GM13977 (cell line): ENCODE results near the gene PER2.

ENCODE experiments used
- DNase-seq: peaks from one replicate; pipeline ENCODE4 v3.0.0; 2012; ENCODE audit warnings: low spot score
- CTCF ChIP-seq: IDR thresholded peaks from 2 replicates; pipeline ENCODE4 v1.5.1; 2012; ENCODE audit warnings: mild to moderate bottlenecking, control low read depth; ENCODE audit not compliant: insufficient read depth; ENCODE audit errors: extremely low read depth, missing control alignments
- in situ Hi-C: fragments of 300-500 bp; cut with MboI; formaldehyde crosslinking; loops from one replicate; pipeline ENCODE4 v1.12.0; 2022; ENCODE audit warnings: low sequenced_read_pairs, low pct_unique_long_range_greater_than_20kb, mixed read lengths, inconsistent platforms; ENCODE audit not compliant: unreplicated experiment

The PER2 gene

DNA sequence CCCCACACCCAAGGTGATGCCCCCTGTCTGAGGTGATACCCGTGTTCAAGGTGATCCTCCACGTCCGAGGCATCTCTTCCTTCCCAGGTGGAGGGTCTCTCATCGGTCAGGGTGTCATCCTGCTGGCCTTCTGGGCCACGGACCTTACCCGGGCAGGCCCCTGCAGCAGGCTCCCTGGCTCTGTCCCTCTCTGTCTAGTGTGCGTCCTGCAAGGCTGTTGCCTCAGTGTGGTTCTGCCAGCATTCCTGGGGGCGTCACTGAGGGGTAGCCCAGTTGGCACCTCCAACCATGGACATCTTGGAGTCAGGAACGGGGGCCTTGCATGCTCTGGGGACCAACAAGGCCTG, 5.6 kb upstream of the PER2 start:
- no peak for TF ChIP-seq CTCF
- no peak for DNase-seq
- in situ Hi-C loops, result no loop called here

GRCh38 chr2:238291550-238292281, 3.3 kb upstream of the PER2 start:
- no peak for TF ChIP-seq CTCF
- in situ Hi-C loops, result no loop called here
- DNase-seq, result no peak

GRCh38 chr2:238290715-238291549, 2.5 kb upstream of the PER2 start:
- no peak for TF ChIP-seq CTCF
- in situ Hi-C loops, result no loop called here

DNA sequence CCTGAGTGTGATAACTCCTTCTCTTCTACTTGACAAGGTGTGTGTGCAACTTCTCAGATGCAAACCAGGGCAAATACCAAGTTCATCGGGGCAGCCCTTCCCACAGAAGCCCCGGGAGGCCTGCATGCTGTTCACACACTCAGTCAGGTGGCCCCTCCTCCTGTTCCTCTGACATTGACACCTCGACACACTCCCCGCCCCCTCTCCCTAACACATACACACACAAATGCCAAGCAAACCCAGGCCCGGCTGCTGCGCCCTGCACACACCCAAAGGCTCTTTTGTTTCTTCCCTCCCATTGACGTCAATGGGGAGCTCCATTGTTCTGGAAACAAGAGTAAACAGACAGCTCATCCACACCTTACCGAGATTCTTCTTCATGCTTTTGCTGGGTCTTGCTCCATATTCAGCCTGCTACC, 1.7 kb upstream of the PER2 start:
- no peak for DNase-seq
- in situ Hi-C loops, result no loop called here
- TF ChIP-seq CTCF, result no peak

More at GRCh38 chr2:238290715-238291549, 2.5 kb upstream of the PER2 start:
- no peak for DNase-seq

GRCh38 chr2:238289574-238289973, 1.2 kb upstream of the PER2 start:
- in situ Hi-C loops, result no loop called here
- no peak for TF ChIP-seq CTCF
- DNase-seq, result no peak

- in situ Hi-C loops, result no loop called here
- peak; percentile 99 for DNase-seq
- peak; percentile 27 for TF ChIP-seq CTCF
Observed at GRCh38 chr2:238288650-238289573, 502 bp upstream of the PER2 start.
